ENCODE measurements around the gene ZFPL1. TPM values are rescaled to one million over a fixed set of nuclear protein-coding genes. Genes with fewer than 3 reads are reported as not detected.
A peak's percentile ranks its signal among the peaks of the same experiment; 100 is the strongest.

The ZFPL1 gene
- total and polyA plus RNA-seq, 9 of the 15 experiments (the other 6 are each of a cell fraction or from before 2014, with no cell fraction given) = 3.7 to 37.5 (median 22.7) TPM

GRCh38 chr11:65134952-65135632 is 51.1 kb downstream of the ZFPL1 start (continued):
- no peak for TF ChIP-seq MYC (IDR thresholded peaks at IDR 0.05; ENCODE audit: low read depth, low read length)
- TF ChIP-seq MYC (CRISPR knock-in tag; IDR thresholded peaks at IDR 0.05; ENCODE audit: borderline replicate concordance, low read depth) = no peak
- TF ChIP-seq JUND (IDR thresholded peaks at IDR 0.05; ENCODE audit: borderline replicate concordance, low read depth, low read length) = no peak; the same call in 1 of the 2 replicates
- no peak; the same call in 2 of the 3 replicates for TF ChIP-seq JUND (tag; IDR thresholded peaks at IDR 0.05; ENCODE audit: borderline replicate concordance, low read depth, low read length)
- no peak for TF ChIP-seq PTTG1 (tag; IDR thresholded peaks at IDR 0.05; ENCODE audit: low read depth)
- no peak for TF ChIP-seq RNF219 (CRISPR knock-in tag; IDR thresholded peaks at IDR 0.05)
- TF ChIP-seq PYGO2 (tag; IDR thresholded peaks at IDR 0.05) = no peak
- TF ChIP-seq, protein P1, sequence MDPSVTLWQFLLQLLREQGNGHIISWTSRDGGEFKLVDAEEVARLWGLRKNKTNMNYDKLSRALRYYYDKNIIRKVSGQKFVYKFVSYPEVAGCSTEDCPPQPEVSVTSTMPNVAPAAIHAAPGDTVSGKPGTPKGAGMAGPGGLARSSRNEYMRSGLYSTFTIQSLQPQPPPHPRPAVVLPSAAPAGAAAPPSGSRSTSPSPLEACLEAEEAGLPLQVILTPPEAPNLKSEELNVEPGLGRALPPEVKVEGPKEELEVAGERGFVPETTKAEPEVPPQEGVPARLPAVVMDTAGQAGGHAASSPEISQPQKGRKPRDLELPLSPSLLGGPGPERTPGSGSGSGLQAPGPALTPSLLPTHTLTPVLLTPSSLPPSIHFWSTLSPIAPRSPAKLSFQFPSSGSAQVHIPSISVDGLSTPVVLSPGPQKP (CRISPR knock-in tag; IDR thresholded peaks at IDR 0.05) = no peak
- no peak for TF ChIP-seq ZNF324 (CRISPR knock-in tag; IDR thresholded peaks at IDR 0.05)
- no peak for TF ChIP-seq GATAD2A (IDR thresholded peaks at IDR 0.05)
- TF ChIP-seq ARID1B (IDR thresholded peaks at IDR 0.05) = no peak
- no peak for TF ChIP-seq TCFL5 (CRISPR knock-in tag; conservative IDR thresholded peaks at IDR 0.05)
- peak; percentile 95 for TF ChIP-seq NEUROD1 (IDR thresholded peaks at IDR 0.05; ENCODE audit: borderline replicate concordance, low read depth, low read length, partially characterized antibody)
- TF ChIP-seq CBX3 (IDR thresholded peaks at IDR 0.05; ENCODE audit: borderline replicate concordance in 1 of 2, low read length in 2 of 2) = no peak
- 0 out of 2 replicates have a peak, but pooled peaks have one; percentile 13 for TF ChIP-seq MTA3 (IDR thresholded peaks at IDR 0.05; ENCODE audit: borderline replicate concordance)
- TF ChIP-seq SMAD3 (CRISPR knock-in tag; conservative IDR thresholded peaks at IDR 0.05) = no peak
- TF ChIP-seq ATF4 (CRISPR knock-in tag; IDR thresholded peaks at IDR 0.05) = no peak
- TF ChIP-seq PRMT5 (CRISPR knock-in tag; IDR thresholded peaks at IDR 0.05) = no peak
- TF ChIP-seq TCF7L2 (IDR thresholded peaks at IDR 0.05; ENCODE audit: low read depth, low read length) = peak; percentile 73
- TF ChIP-seq ZKSCAN3 (CRISPR knock-in tag; IDR thresholded peaks at IDR 0.05) = no peak
- TF ChIP-seq IRF2 (CRISPR knock-in tag; IDR thresholded peaks at IDR 0.05) = no peak
- TF ChIP-seq GTF2F1 (IDR thresholded peaks at IDR 0.05; ENCODE audit: low read depth, low read length) = no peak; the same call in 1 of the 2 replicates

Measured in K562 (cell line).